ENCODE results near the gene UTS2R.
A peak's percentile ranks its signal among the peaks of the same experiment; 100 is the strongest.
"Not testable (repeated sequence)": the region's sequence is repeated elsewhere in the genome, so short reads cannot be mapped to it uniquely, and the experiment has no call there.

Gene UTS2R

GRCh38 chr17:82355770-82356427 is 15.7 kb upstream of the UTS2R start:
- DNase-seq = no peak

GRCh38 chr17:82356845-82357355 is 14.7 kb upstream of the UTS2R start:
- DNase-seq = no peak

GRCh38 chr17:82357394-82357793 is 14.2 kb upstream of the UTS2R start:
- no peak for DNase-seq

GRCh38 chr17:82358465-82359350 is 12.9 kb upstream of the UTS2R start, which contains the start of gene TEX19:
TEX19 (plus strand) TSS chr17:82359247; CDS start chr17:82362151, 2,904 bp downstream.
- DNase-seq = peak; percentile 45

GRCh38 chr17:82359451-82360074 is 12.0 kb upstream of the UTS2R start:
- DNase-seq = not testable (repeated sequence)

- no peak for DNase-seq
These were observed 9.5 kb upstream of the UTS2R start for GRCh38 chr17:82361885-82362633.

- DNase-seq = no peak
These were observed 5.8 kb upstream of the UTS2R start for GRCh38 chr17:82365606-82366295.

GRCh38 chr17:82366749-82367148 is 4.8 kb upstream of the UTS2R start:
- DNase-seq = peak; percentile 41

- DNase-seq = peak; percentile 99
These were observed 3.6 kb upstream of the UTS2R start for GRCh38 chr17:82367724-82368524.

GRCh38 chr17:82369211-82369610 is 2.4 kb upstream of the UTS2R start:
- no peak for DNase-seq

- no peak for DNase-seq
These were observed 863 bp upstream of the UTS2R start for GRCh38 chr17:82370471-82371332.

- no peak for DNase-seq
These were observed 895 bp downstream of the UTS2R start for GRCh38 chr17:82372249-82373071.

GRCh38 chr17:82373072-82373452 is 1.5 kb downstream of the UTS2R start:
- DNase-seq = not testable (repeated sequence)

- no peak for DNase-seq
These were observed 2.4 kb downstream of the UTS2R start for GRCh38 chr17:82373731-82374625.

- DNase-seq = no peak
These were observed 3.2 kb downstream of the UTS2R start for GRCh38 chr17:82374626-82375331.

GRCh38 chr17:82375359-82376041 is 3.9 kb downstream of the UTS2R start:
- DNase-seq = no peak
